Hepatocyte (in vitro differentiated cells): Measurements from ENCODE around the gene TBC1D1. TPM values are rescaled to one million over a fixed set of nuclear protein-coding genes. Genes with fewer than 3 reads are reported as not detected.

ENCODE experiments used
- DNase-seq: peaks from one replicate; pipeline ENCODE4 v3.0.0-alpha.2; 2016; ENCODE audit warnings: low spot score
- H2AFZ ChIP-seq: fragments of 200-600 bp; sonication (generic); 2 replicates; pipeline ENCODE4 v1.6.0; 2016; ENCODE audit warnings: antibody characterized with exemption, mild to moderate bottlenecking
- H3K27ac ChIP-seq: fragments of 200-600 bp; sonication (generic); 2 replicates; pipeline ENCODE4 v1.5.1; 2016; ENCODE audit warnings: mild to moderate bottlenecking
- H3K27me3 ChIP-seq: fragments of 200-600 bp; sonication (generic); 2 replicates; pipeline ENCODE4 v1.6.1; 2016
- H3K36me3 ChIP-seq: fragments of 200-600 bp; sonication (generic); replicated peaks from 2 replicates; pipeline ENCODE4 v1.5.1; 2016; ENCODE audit warnings: low read depth; ENCODE audit not compliant: insufficient read depth
- H3K4me1 ChIP-seq: fragments of 200-600 bp; sonication (generic); 2 replicates; pipeline ENCODE4 v1.5.1; 2016; ENCODE audit warnings: mild to moderate bottlenecking, moderate library complexity; ENCODE audit not compliant: insufficient read depth
- H3K4me2 ChIP-seq: fragments of 200-600 bp; sonication (generic); 2 replicates; pipeline ENCODE4 v1.6.0; 2016
- H3K4me3 ChIP-seq: fragments of 200-600 bp; sonication (generic); 2 replicates; pipeline ENCODE4 v1.5.1; 2016; ENCODE audit warnings: mild to moderate bottlenecking
- H3K79me2 ChIP-seq: fragments of 200-600 bp; sonication (generic); 2 replicates; pipeline ENCODE4 v1.6.0; 2017; ENCODE audit warnings: mild to moderate bottlenecking
- H3K9me2 ChIP-seq: fragments of 200-600 bp; sonication (generic); replicated peaks from 2 replicates; pipeline ENCODE4 v1.6.0; 2017; ENCODE audit warnings: mild to moderate bottlenecking; ENCODE audit not compliant: insufficient read depth
- H3K9me3 ChIP-seq: fragments of 200-600 bp; sonication (generic); 2 replicates; pipeline ENCODE4 v1.5.1; 2016; ENCODE audit warnings: low read depth, mild to moderate bottlenecking
- H4K20me1 ChIP-seq: fragments of 200-600 bp; sonication (generic); 2 replicates; pipeline ENCODE4 v1.6.0; 2016; ENCODE audit warnings: mild to moderate bottlenecking; ENCODE audit not compliant: insufficient read depth, poor library complexity, severe bottlenecking
- CTCF ChIP-seq: fragments of 200-600 bp; sonication (generic); IDR thresholded peaks from 2 replicates; pipeline ENCODE4 v1.5.1; 2016; ENCODE audit warnings: antibody characterized with exemption, mild to moderate bottlenecking; ENCODE audit not compliant: poor library complexity
- EZH2 ChIP-seq: fragments of 200-600 bp; sonication (generic); IDR thresholded peaks from 2 replicates; pipeline ENCODE4 v1.6.1; 2016; ENCODE audit warnings: antibody characterized with exemption, mild to moderate bottlenecking, borderline replicate concordance
- EZH2phosphoT487 ChIP-seq: fragments of 200-600 bp; sonication (generic); IDR thresholded peaks from one replicate; pipeline ENCODE4 v1.6.1; 2018; ENCODE audit warnings: antibody characterized with exemption, mild to moderate bottlenecking, low read depth, moderate library complexity; ENCODE audit not compliant: unreplicated experiment, severe bottlenecking
- WGBS: methylation state at CpG from one replicate; pipeline ENCODE4 v1.1.6; 2016; ENCODE audit warnings: low lambda C conversion rate; ENCODE audit errors: missing lambda C conversion rate; 5-methylcytosine and 5-hydroxymethylcytosine counted together
- polyA plus RNA-seq: library from polyadenylated mRNA; unstranded; fragments of >200 nt; fragmentation: Nextera tagmentation; extraction: Ambion mirVana; gene quantifications from 2 replicates; pipeline ENCODE4 v1.2.1, GENCODE V29; 2016
- total RNA-seq: library from RNA; depleted of rRNA; stranded (reverse); fragments of >200 nt; gene quantifications from 2 replicates; pipeline ENCODE4 v1.2.3, GENCODE V29; 2014

The TBC1D1 gene
- total and polyA plus RNA-seq, 2 experiments from 2014 or later: 45.6 to 117 TPM

GRCh38 chr4:37998226-37998625 is 107.3 kb downstream of the TBC1D1 start:
- Histone ChIP-seq H3K27ac (no peak overlapping the region), H4K20me1 (no peaks in the 10 kb centered on the region), H3K4me2 (no peak overlapping the region), H3K9me3 (no peaks in the 10 kb centered on the region), H2AFZ (no peak overlapping the region), H3K4me1 (no peaks in the 10 kb centered on the region), H3K9me2 (no peaks in the 10 kb centered on the region), H3K27me3 (no peaks in the 10 kb centered on the region), H3K36me3 (no peaks in the 10 kb centered on the region), H3K79me2 (peaks cover 84% of the 10 kb centered on the region), H3K4me3 (no peak overlapping the region)
- DNase-seq: no peak
- no peak for TF ChIP-seq EZH2
- TF ChIP-seq EZH2phosphoT487: no peak
- TF ChIP-seq CTCF: no peak
- WGBS: 92% methylated on average over 9 of the region's 9 CpGs

GRCh38 chr4:37999000-37999716 is 108.3 kb downstream of the TBC1D1 start:
- Histone ChIP-seq H2AFZ (no peak overlapping the region), H3K79me2 (peaks cover 82% of the 10 kb centered on the region), H3K4me2 (peak overlapping the region; percentile 4), H3K9me3 (no peaks in the 10 kb centered on the region), H3K4me1 (peaks cover under 1% of the 10 kb centered on the region), H3K27ac (peak overlapping the region; percentile 16), H3K9me2 (no peaks in the 10 kb centered on the region), H4K20me1 (no peaks in the 10 kb centered on the region), H3K27me3 (no peaks in the 10 kb centered on the region), H3K4me3 (no peak overlapping the region), H3K36me3 (no peaks in the 10 kb centered on the region)
- TF ChIP-seq EZH2phosphoT487: no peak
- TF ChIP-seq CTCF: no peak
- TF ChIP-seq EZH2: no peak
- WGBS: 74% methylated on average over 12 of the region's 12 CpGs
- DNase-seq: peak; percentile 25

GRCh38 chr4:37999965-38000364 is 109.1 kb downstream of the TBC1D1 start:
- H3K36me3 ChIP-seq: no peaks in the 10 kb centered on the region
- H3K9me3 ChIP-seq: no peaks in the 10 kb centered on the region
- H3K4me3 ChIP-seq: no peak overlapping the region
- TF ChIP-seq CTCF (no peak), EZH2 (no peak), EZH2phosphoT487 (no peak)
- H3K4me2 ChIP-seq: peak overlapping the region; percentile 4
- H2AFZ ChIP-seq: no peak overlapping the region
- peaks cover 80% of the 10 kb centered on the region for H3K79me2 ChIP-seq
- no peaks in the 10 kb centered on the region for H3K9me2 ChIP-seq
- H3K27ac ChIP-seq: no peak overlapping the region
- 98% methylated on average over 3 of the region's 3 CpGs for whole genome bisulfite sequencing
- peaks cover 7% of the 10 kb centered on the region for H3K4me1 ChIP-seq
- DNase-seq: no peak
- no peaks in the 10 kb centered on the region for H4K20me1 ChIP-seq
- no peaks in the 10 kb centered on the region for H3K27me3 ChIP-seq
